HAP-1 (cell line): ENCODE measurements around the gene ACOT12.
"Not testable (repeated sequence)": the region's sequence is repeated elsewhere in the genome, so short reads cannot be mapped to it uniquely, and the experiment has no call there.

Experiments used
- DNase-seq, 2 experiments: peaks; one replicate each; pipeline ENCODE4 v3.0.0-alpha.2; 2016 to 2020; ENCODE audit warnings: low spot score in 2 of 2
- H3K27me3 ChIP-seq: fragments of 250-450 bp; sonication (Bioruptor Pico); 2 replicates; pipeline ENCODE4 v1.5.1; 2020; ENCODE audit warnings: low read depth, mild to moderate bottlenecking, moderate library complexity
- H3K36me3 ChIP-seq: fragments of 250-450 bp; sonication (Bioruptor Pico); replicated peaks from 2 replicates; pipeline ENCODE4 v1.5.1; 2020; ENCODE audit warnings: mild to moderate bottlenecking
- H3K4me1 ChIP-seq: fragments of 250-450 bp; sonication (Bioruptor Pico); 2 replicates; pipeline ENCODE4 v1.5.1; 2020; ENCODE audit warnings: mild to moderate bottlenecking
- H3K4me3 ChIP-seq: fragments of 250-450 bp; sonication (Bioruptor Pico); 2 replicates; pipeline ENCODE4 v1.5.1; 2020; ENCODE audit warnings: mild to moderate bottlenecking, moderate library complexity
- H3K9me3 ChIP-seq: fragments of 250-450 bp; sonication (Bioruptor Pico); 2 replicates; pipeline ENCODE4 v1.5.1; 2020; ENCODE audit warnings: mild to moderate bottlenecking, moderate library complexity
- in situ Hi-C: fragments of 300-500 bp; cut with MboI; formaldehyde crosslinking; loops from 3 replicates; pipeline ENCODE4 v1.14.3; 2020; ENCODE audit warnings: low sequenced_read_pairs, inconsistent platforms, mixed read lengths

ACOT12 gene

GRCh38 chr5:81409896-81410295 is 16.0 kb upstream of the ACOT12 start:
- in situ Hi-C loops: no loop called here
- no peaks in the 10 kb centered on the region for H3K4me1 ChIP-seq
- H3K27me3 ChIP-seq: no peaks in the 10 kb centered on the region
- DNase-seq: no peak
- no peaks in the 10 kb centered on the region for H3K9me3 ChIP-seq
- H3K4me3 ChIP-seq: no peak overlapping the region
- no peaks in the 10 kb centered on the region for H3K36me3 ChIP-seq

- H3K36me3 ChIP-seq: no peaks in the 10 kb centered on the region
- in situ Hi-C loops: no loop called here
- H3K9me3 ChIP-seq: no peaks in the 10 kb centered on the region
- DNase-seq: no peak
- no peaks in the 10 kb centered on the region for H3K27me3 ChIP-seq
- no peak overlapping the region for H3K4me3 ChIP-seq
- H3K4me1 ChIP-seq: peaks cover 3% of the 10 kb centered on the region; the same call in 1 of the 2 replicates
These were observed 15.4 kb upstream of the ACOT12 start for GRCh38 chr5:81409361-81409760.

DNA sequence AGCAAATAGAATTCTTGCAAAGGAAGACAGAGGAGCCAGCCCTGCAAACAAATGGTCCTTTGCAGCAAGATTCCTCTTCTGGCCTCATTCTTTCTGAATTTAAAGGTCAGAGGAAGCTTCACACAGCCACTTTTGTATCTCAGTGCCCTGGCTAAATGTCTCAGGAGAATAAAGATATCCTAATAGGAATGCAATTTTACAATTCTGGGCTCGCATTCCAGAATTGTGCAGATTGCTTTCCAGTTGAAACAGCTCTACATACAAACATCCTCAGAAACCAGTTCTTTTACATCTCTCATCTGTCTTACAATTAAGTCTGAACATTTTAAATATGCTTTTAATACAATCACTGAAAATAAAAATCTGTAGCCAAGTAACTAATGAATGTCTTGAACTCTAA is 14.6 kb upstream of the ACOT12 start:
- Histone ChIP-seq H3K4me1 (peaks cover 3% of the 10 kb centered on the region; the same call in 1 of the 2 replicates), H3K4me3 (no peak overlapping the region), H3K27me3 (no peaks in the 10 kb centered on the region), H3K36me3 (no peaks in the 10 kb centered on the region), H3K9me3 (no peaks in the 10 kb centered on the region)
- DNase-seq: no peak
- in situ Hi-C loops: no loop called here

GRCh38 chr5:81407811-81408210 is 13.9 kb upstream of the ACOT12 start:
- in situ Hi-C loops, DNase-seq, H3K4me1 ChIP-seq, H3K27me3 ChIP-seq, H3K4me3 ChIP-seq, H3K9me3 ChIP-seq, H3K36me3 ChIP-seq: not testable (repeated sequence)

DNA sequence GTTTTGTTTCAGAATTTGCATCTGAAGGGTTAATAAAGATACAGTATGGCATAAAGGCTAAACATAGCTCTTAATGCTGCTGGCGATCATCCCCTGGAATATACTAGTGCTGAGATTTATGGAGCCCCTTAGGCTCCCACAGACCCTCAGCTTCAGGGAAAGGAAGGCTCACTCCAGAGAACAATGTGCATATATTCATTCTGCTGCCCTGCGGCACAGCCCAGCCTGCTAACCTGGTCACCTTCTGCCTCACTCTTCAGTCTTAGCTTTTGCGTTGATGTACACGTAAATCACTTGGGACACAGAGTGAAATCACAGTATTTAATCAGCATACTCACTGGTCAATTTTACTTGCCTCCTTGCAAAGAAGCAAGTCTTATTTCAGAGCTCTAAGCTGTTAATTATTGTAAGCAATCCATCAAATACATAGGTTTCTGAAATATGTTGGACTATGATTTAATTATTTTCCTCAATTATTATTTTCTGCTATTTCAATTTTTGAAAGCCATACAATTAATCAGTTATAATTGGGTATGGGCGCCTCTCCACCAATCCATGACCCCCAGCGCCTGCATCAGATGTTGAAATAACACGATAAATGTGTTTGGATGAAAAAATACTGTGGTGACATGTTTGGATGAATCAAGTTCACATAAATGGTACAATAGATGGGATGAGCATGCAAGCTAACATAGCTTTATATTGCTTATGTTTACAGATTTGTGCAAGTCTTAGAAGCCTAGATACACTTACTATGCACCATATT is 11.4 kb upstream of the ACOT12 start:
- peaks cover 3% of the 10 kb centered on the region; the same call in 1 of the 2 replicates for H3K4me1 ChIP-seq
- no peak for DNase-seq
- H3K36me3 ChIP-seq: no peaks in the 10 kb centered on the region
- no peak overlapping the region for H3K4me3 ChIP-seq
- no peaks in the 10 kb centered on the region for H3K27me3 ChIP-seq
- in situ Hi-C loops: no loop called here
- H3K9me3 ChIP-seq: no peaks in the 10 kb centered on the region

DNA sequence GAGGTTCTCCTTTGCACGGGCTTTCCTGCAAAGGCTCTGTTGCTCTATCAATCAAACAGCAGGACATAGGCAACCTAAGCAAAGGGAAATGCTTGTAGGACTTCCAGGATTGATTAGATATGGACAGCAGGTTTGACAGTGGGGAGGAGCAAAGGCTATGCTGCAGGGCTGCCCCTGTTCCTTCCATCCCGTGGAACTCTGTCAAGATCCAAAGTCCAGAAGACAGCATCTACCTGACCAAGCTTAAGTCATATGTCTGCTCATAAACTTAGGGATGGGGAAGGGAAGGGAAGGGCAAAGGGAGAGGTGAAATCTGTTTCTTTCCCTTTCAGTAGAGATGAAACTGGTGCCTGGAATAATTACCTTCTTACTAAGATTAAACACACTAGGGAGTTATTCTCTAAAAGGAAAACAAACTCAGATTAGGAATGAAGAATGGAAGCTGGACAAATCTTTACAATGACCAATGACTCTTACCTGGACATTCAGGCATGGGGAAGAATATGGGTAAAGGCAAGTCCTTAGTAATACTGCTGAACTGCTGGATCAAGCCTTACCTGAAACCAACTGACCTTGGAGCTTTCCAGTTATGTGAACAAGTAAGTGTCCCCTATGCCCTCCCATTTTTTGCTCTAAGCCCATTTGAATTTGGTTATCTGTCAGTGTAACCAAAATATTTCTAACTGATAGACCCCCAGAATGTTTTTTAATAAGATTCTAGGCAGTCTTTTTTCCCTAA is 8.4 kb upstream of the ACOT12 start:
- Histone ChIP-seq H3K27me3 (no peaks in the 10 kb centered on the region), H3K36me3 (no peaks in the 10 kb centered on the region), H3K4me1 (peaks cover 3% of the 10 kb centered on the region; the same call in 1 of the 2 replicates), H3K4me3 (no peak overlapping the region), H3K9me3 (no peaks in the 10 kb centered on the region)
- in situ Hi-C loops: no loop called here
- no peak for DNase-seq

- no peak overlapping the region for H3K4me3 ChIP-seq
- H3K9me3 ChIP-seq: no peaks in the 10 kb centered on the region
- no peaks in the 10 kb centered on the region for H3K36me3 ChIP-seq
- in situ Hi-C loops: no loop called here
- peaks cover 3% of the 10 kb centered on the region; the same call in 1 of the 2 replicates for H3K4me1 ChIP-seq
- H3K27me3 ChIP-seq: no peaks in the 10 kb centered on the region
- no peak for DNase-seq
These were observed 7.3 kb upstream of the ACOT12 start for GRCh38 chr5:81401266-81401665.

- Histone ChIP-seq H3K4me1 (peaks cover 3% of the 10 kb centered on the region; the same call in 1 of the 2 replicates), H3K9me3 (no peaks in the 10 kb centered on the region), H3K27me3 (no peaks in the 10 kb centered on the region), H3K4me3 (no peak overlapping the region), H3K36me3 (no peaks in the 10 kb centered on the region)
- no peak for DNase-seq
- in situ Hi-C loops: no loop called here
These were observed 6.4 kb upstream of the ACOT12 start for GRCh38 chr5:81400375-81400774.

DNA sequence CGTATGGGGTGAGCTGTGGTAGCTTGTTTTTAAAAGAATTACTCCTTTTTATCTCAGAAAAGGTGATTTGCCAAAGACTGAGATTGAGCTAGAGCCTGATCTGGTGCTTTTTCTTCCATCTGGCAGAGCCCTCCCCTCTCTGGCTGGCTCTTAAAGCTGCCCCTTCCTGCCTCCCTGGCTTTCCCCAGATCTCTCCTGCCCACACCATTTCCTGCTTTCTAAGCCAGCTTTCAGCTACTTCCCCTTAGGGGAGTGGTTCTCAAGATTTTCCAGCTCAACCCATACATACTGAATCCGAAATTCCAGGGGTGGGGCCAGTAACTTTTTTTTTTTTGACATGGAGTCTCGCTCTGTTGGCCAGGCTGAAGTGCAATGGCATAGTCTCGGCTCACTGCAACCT is 4.8 kb upstream of the ACOT12 start:
- in situ Hi-C loops: no loop called here
- Histone ChIP-seq H3K36me3 (no peaks in the 10 kb centered on the region), H3K9me3 (no peaks in the 10 kb centered on the region), H3K27me3 (no peaks in the 10 kb centered on the region), H3K4me3 (no peak overlapping the region), H3K4me1 (no peaks in the 10 kb centered on the region)
- no peak for DNase-seq

GRCh38 chr5:81397176-81397575 is 3.2 kb upstream of the ACOT12 start:
- in situ Hi-C loops: no loop called here
- H3K9me3 ChIP-seq: no peaks in the 10 kb centered on the region
- no peaks in the 10 kb centered on the region for H3K4me1 ChIP-seq
- H3K27me3 ChIP-seq: no peaks in the 10 kb centered on the region
- H3K36me3 ChIP-seq: no peaks in the 10 kb centered on the region
- no peak for DNase-seq
- no peak overlapping the region for H3K4me3 ChIP-seq

DNA sequence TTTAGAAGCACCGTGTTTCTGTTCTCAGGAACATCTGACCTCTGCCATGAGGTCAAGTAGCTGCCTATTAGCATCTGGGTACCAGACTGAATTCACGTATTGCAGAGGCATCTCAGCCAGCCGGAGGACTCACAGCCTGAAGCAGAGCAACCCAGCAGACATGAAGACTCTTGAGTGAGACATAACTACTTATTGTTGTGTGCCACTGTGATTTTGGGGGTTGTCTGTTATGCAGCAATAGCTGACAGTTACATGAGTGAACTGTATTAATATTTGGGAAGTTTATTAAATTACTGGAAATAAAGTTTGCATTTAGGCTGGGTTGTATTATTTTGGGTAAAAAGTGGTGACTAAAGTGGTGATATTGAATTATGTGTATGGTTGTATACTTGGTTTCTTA is 1.3 kb upstream of the ACOT12 start:
- no peaks in the 10 kb centered on the region for H3K4me1 ChIP-seq
- DNase-seq: no peak
- in situ Hi-C loops: no loop called here

GRCh38 chr5:81393430-81393782 is 528 bp downstream of the ACOT12 start:
- no peak for DNase-seq
- in situ Hi-C loops: no loop called here
- Histone ChIP-seq H3K27me3 (no peaks in the 10 kb centered on the region), H3K36me3 (no peaks in the 10 kb centered on the region), H3K4me1 (no peaks in the 10 kb centered on the region), H3K4me3 (peak overlapping the region; percentile 19), H3K9me3 (no peaks in the 10 kb centered on the region)

More for the DNA sequence above, 1.3 kb upstream of the ACOT12 start:
- H3K27me3 ChIP-seq: no peaks in the 10 kb centered on the region
- H3K36me3 ChIP-seq: no peaks in the 10 kb centered on the region
- no peak overlapping the region for H3K4me3 ChIP-seq
- no peaks in the 10 kb centered on the region for H3K9me3 ChIP-seq

DNA sequence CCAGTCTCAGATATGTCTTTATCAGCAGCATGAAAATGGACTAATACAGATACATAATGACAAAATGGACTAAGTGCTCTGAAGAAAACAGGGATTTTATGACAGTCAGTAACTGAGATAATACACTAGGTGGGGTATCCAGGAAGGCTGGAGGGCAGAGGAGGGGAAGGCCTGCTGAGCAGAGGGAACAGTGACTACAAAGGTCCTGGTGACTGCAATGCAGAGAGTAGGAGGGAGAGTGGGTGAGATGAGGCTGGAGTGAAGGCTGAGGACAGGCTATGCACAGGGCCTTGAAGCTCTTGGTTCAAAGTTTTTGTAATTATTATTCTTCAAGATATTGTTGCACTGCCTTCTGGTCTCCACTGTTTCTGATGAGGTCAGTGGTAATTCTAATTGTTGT is 4.9 kb downstream of the ACOT12 start:
- no peaks in the 10 kb centered on the region for H3K27me3 ChIP-seq
- H3K9me3 ChIP-seq: no peaks in the 10 kb centered on the region
- no peaks in the 10 kb centered on the region for H3K36me3 ChIP-seq
- in situ Hi-C loops: no loop called here
- H3K4me1 ChIP-seq: no peaks in the 10 kb centered on the region
- DNase-seq: no peak
- no peak overlapping the region for H3K4me3 ChIP-seq

- Histone ChIP-seq H3K27me3 (no peaks in the 10 kb centered on the region), H3K9me3 (no peaks in the 10 kb centered on the region), H3K4me1 (no peaks in the 10 kb centered on the region), H3K4me3 (no peak overlapping the region), H3K36me3 (no peaks in the 10 kb centered on the region)
- no peak for DNase-seq
- in situ Hi-C loops: no loop called here
These were observed 5.8 kb downstream of the ACOT12 start for GRCh38 chr5:81388169-81388568.
